Measurements from ENCODE around the gene TBCD.

GRCh38 chr17:82844796-82845162 is 92.9 kb downstream of the TBCD start:
- TF ChIP-seq PRDM1 (tag by site-specific recombination; IDR thresholded peaks at IDR 0.05): no peak
- TF ChIP-seq CTCF (tag by site-specific recombination; IDR thresholded peaks at IDR 0.05): no peak
- TF ChIP-seq ZNF585B (tag by site-specific recombination; IDR thresholded peaks at IDR 0.05): no peak
- TF ChIP-seq INSM2 (tag by site-specific recombination; IDR thresholded peaks at IDR 0.05): no peak
- no peak for TF ChIP-seq ZBTB49 (tag by site-specific recombination; IDR thresholded peaks at IDR 0.05; ENCODE audit: low read depth)
- TF ChIP-seq ZNF311 (tag by site-specific recombination; IDR thresholded peaks at IDR 0.05; ENCODE audit: borderline replicate concordance): no peak
- no peak for TF ChIP-seq KLF10 (tag by site-specific recombination; IDR thresholded peaks at IDR 0.05)
- TF ChIP-seq ZNF24 (tag by site-specific recombination; IDR thresholded peaks at IDR 0.05): no peak
- no peak for TF ChIP-seq ZNF335 (tag by site-specific recombination; conservative IDR thresholded peaks at IDR 0.05)
- TF ChIP-seq ZNF624 (tag by site-specific recombination; IDR thresholded peaks at IDR 0.05): no peak
- no peak for TF ChIP-seq YY1 (tag by site-specific recombination; IDR thresholded peaks at IDR 0.05)
- TF ChIP-seq ZNF639 (tag by site-specific recombination; IDR thresholded peaks at IDR 0.05): no peak

Measured in HEK293 (cell line).